ENCODE data around the gene KIAA1958.
"Not testable (repeated sequence)": the region's sequence is repeated elsewhere in the genome, so short reads cannot be mapped to it uniquely, and the experiment has no call there.

KIAA1958 gene

GRCh38 chr9:112489876-112490666 lies 3.4 kb downstream of the KIAA1958 start:
- no peak for DNase-seq (ENCODE audit: low read depth in 2 of 2)

GRCh38 chr9:112493393-112494137 lies 6.9 kb downstream of the KIAA1958 start:
- DNase-seq (ENCODE audit: low read depth in 2 of 2), result no peak

- DNase-seq (ENCODE audit: low read depth in 2 of 2), result no peak
Observed at GRCh38 chr9:112494153-112494552, 7.5 kb downstream of the KIAA1958 start.

- no peak for DNase-seq (ENCODE audit: low read depth in 2 of 2)
Observed at GRCh38 chr9:112495614-112496013, 9.0 kb downstream of the KIAA1958 start.

GRCh38 chr9:112496074-112496722 lies 9.6 kb downstream of the KIAA1958 start:
- no peak for DNase-seq (ENCODE audit: low read depth in 2 of 2)

- no peak for DNase-seq (ENCODE audit: low read depth in 2 of 2)
Observed at GRCh38 chr9:112500842-112501241, 14.2 kb downstream of the KIAA1958 start.

GRCh38 chr9:112501287-112501686 lies 14.7 kb downstream of the KIAA1958 start:
- DNase-seq (ENCODE audit: low read depth in 2 of 2), result no peak

GRCh38 chr9:112502175-112502946 lies 15.7 kb downstream of the KIAA1958 start:
- DNase-seq (ENCODE audit: low read depth in 2 of 2), result no peak

GRCh38 chr9:112503170-112503569 lies 16.5 kb downstream of the KIAA1958 start:
- DNase-seq (ENCODE audit: low read depth in 2 of 2), result no peak

GRCh38 chr9:112505086-112505485 lies 18.5 kb downstream of the KIAA1958 start:
- DNase-seq (ENCODE audit: low read depth in 2 of 2), result no peak

GRCh38 chr9:112505607-112506006 lies 19.0 kb downstream of the KIAA1958 start:
- DNase-seq (ENCODE audit: low read depth in 2 of 2), result no peak

GRCh38 chr9:112506571-112506970 lies 19.9 kb downstream of the KIAA1958 start:
- DNase-seq (ENCODE audit: low read depth in 2 of 2), result no peak

GRCh38 chr9:112507001-112507680 lies 20.5 kb downstream of the KIAA1958 start:
- no peak for DNase-seq (ENCODE audit: low read depth in 2 of 2)

- DNase-seq (ENCODE audit: low read depth in 2 of 2), result no peak
Observed at GRCh38 chr9:112508377-112508776, 21.8 kb downstream of the KIAA1958 start.

- not testable (repeated sequence) for DNase-seq (ENCODE audit: low read depth in 2 of 2)
Observed at GRCh38 chr9:112512377-112512776, 25.8 kb downstream of the KIAA1958 start.

- no peak for DNase-seq (ENCODE audit: low read depth in 2 of 2)
Observed at GRCh38 chr9:112516769-112517168, 30.1 kb downstream of the KIAA1958 start.

- no peak for DNase-seq (ENCODE audit: low read depth in 2 of 2)
Observed at GRCh38 chr9:112520069-112520468, 33.4 kb downstream of the KIAA1958 start.

GRCh38 chr9:112520656-112521055 lies 34.0 kb downstream of the KIAA1958 start:
- DNase-seq (ENCODE audit: low read depth in 2 of 2), result no peak

- DNase-seq (ENCODE audit: low read depth in 2 of 2), result no peak
Observed at GRCh38 chr9:112526973-112527372, 40.3 kb downstream of the KIAA1958 start.

GRCh38 chr9:112527959-112528358 lies 41.3 kb downstream of the KIAA1958 start:
- DNase-seq (ENCODE audit: low read depth in 2 of 2), result no peak

GRCh38 chr9:112529316-112529715 lies 42.7 kb downstream of the KIAA1958 start:
- DNase-seq (ENCODE audit: low read depth in 2 of 2), result no peak

Measured in stimulated activated CD4-positive, alpha-beta T cell treated with anti-CD3 and anti-CD28 coated beads, Interleukin-4, amount 100 ng/mL, for 48 hours (primary cell).